ENCODE data around the gene FCGR2B.
"Not testable (repeated sequence)": the region's sequence is repeated elsewhere in the genome, so short reads cannot be mapped to it uniquely, and the experiment has no call there.

FCGR2B gene

DNA sequence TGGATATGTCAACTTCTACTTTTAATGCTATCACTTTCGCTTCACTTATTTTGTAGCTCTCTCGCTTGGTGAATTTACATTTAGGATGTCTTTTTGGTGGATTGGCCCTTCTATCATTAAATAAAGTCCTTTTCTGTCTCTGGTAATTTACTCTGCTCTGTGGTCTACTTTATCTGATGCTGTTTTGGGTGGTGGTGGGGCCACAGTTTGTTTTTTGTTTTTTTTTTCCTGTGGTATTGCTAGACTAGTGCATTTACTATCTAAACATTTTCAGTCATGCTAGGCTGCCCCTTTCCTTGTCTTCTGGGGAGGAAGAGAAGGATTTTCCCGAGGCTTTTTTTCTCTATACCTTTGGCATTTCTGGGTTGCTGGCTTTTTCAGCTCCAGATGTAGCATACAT lies 26.0 kb downstream of the FCGR2B start:
- DNase-seq (ENCODE audit: low read depth in 1 of 2, low spot score in 1 of 2), result no peak
- no peak overlapping the region for H3K4me3 ChIP-seq (replicated peaks; ENCODE audit: insufficient read depth, low read length)
- no peak overlapping the region for H3K27ac ChIP-seq (replicated peaks)
- TF ChIP-seq SPI1 (IDR thresholded peaks at IDR 0.05; ENCODE audit: borderline replicate concordance, low read depth) (no peak), GABPA (IDR thresholded peaks at IDR 0.05; ENCODE audit: low read depth) (no peak), POLR2AphosphoS5 (IDR thresholded peaks at IDR 0.05; ENCODE audit: low read depth) (no peak)
- TF ChIP-seq, protein P1, sequence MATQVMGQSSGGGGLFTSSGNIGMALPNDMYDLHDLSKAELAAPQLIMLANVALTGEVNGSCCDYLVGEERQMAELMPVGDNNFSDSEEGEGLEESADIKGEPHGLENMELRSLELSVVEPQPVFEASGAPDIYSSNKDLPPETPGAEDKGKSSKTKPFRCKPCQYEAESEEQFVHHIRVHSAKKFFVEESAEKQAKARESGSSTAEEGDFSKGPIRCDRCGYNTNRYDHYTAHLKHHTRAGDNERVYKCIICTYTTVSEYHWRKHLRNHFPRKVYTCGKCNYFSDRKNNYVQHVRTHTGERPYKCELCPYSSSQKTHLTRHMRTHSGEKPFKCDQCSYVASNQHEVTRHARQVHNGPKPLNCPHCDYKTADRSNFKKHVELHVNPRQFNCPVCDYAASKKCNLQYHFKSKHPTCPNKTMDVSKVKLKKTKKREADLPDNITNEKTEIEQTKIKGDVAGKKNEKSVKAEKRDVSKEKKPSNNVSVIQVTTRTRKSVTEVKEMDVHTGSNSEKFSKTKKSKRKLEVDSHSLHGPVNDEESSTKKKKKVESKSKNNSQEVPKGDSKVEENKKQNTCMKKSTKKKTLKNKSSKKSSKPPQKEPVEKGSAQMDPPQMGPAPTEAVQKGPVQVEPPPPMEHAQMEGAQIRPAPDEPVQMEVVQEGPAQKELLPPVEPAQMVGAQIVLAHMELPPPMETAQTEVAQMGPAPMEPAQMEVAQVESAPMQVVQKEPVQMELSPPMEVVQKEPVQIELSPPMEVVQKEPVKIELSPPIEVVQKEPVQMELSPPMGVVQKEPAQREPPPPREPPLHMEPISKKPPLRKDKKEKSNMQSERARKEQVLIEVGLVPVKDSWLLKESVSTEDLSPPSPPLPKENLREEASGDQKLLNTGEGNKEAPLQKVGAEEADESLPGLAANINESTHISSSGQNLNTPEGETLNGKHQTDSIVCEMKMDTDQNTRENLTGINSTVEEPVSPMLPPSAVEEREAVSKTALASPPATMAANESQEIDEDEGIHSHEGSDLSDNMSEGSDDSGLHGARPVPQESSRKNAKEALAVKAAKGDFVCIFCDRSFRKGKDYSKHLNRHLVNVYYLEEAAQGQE (IDR thresholded peaks at IDR 0.05; ENCODE audit: insufficient replicate concordance, low read depth), result no peak
- TF ChIP-seq, protein P2, sequence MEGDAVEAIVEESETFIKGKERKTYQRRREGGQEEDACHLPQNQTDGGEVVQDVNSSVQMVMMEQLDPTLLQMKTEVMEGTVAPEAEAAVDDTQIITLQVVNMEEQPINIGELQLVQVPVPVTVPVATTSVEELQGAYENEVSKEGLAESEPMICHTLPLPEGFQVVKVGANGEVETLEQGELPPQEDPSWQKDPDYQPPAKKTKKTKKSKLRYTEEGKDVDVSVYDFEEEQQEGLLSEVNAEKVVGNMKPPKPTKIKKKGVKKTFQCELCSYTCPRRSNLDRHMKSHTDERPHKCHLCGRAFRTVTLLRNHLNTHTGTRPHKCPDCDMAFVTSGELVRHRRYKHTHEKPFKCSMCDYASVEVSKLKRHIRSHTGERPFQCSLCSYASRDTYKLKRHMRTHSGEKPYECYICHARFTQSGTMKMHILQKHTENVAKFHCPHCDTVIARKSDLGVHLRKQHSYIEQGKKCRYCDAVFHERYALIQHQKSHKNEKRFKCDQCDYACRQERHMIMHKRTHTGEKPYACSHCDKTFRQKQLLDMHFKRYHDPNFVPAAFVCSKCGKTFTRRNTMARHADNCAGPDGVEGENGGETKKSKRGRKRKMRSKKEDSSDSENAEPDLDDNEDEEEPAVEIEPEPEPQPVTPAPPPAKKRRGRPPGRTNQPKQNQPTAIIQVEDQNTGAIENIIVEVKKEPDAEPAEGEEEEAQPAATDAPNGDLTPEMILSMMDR (IDR thresholded peaks at IDR 0.05; ENCODE audit: insufficient read depth, low read length), result no peak
- H3K27me3 ChIP-seq (ENCODE audit: insufficient read depth, poor library complexity, severe bottlenecking), result no peaks in the 10 kb centered on the region

DNA sequence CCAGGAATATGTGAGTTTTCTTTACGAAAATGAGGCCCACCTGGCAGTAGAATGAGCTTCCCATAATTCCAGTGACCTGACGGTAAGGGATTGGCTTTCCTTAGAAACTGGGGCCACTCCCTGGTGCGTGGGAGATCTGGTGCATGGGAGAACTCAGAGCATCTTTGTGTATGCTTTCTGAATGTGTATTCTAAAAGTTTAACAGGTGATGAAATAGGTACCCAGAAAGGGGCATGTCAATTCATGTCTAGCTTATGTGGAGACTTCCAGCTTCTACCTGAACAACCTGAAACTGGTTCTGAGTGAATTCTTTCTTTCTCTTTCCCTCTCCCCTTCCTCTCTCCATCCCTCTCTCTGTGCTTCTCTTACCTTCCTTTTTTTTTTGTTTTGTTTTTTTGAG lies 28.9 kb downstream of the FCGR2B start:
- TF ChIP-seq SPI1 (IDR thresholded peaks at IDR 0.05; ENCODE audit: borderline replicate concordance, low read depth) (no peak), GABPA (IDR thresholded peaks at IDR 0.05; ENCODE audit: low read depth) (no peak)
- TF ChIP-seq, protein P1 (IDR thresholded peaks at IDR 0.05; ENCODE audit: insufficient replicate concordance, low read depth), result no peak
- TF ChIP-seq, protein P2 (IDR thresholded peaks at IDR 0.05; ENCODE audit: insufficient read depth, low read length), result no peak

DNA sequence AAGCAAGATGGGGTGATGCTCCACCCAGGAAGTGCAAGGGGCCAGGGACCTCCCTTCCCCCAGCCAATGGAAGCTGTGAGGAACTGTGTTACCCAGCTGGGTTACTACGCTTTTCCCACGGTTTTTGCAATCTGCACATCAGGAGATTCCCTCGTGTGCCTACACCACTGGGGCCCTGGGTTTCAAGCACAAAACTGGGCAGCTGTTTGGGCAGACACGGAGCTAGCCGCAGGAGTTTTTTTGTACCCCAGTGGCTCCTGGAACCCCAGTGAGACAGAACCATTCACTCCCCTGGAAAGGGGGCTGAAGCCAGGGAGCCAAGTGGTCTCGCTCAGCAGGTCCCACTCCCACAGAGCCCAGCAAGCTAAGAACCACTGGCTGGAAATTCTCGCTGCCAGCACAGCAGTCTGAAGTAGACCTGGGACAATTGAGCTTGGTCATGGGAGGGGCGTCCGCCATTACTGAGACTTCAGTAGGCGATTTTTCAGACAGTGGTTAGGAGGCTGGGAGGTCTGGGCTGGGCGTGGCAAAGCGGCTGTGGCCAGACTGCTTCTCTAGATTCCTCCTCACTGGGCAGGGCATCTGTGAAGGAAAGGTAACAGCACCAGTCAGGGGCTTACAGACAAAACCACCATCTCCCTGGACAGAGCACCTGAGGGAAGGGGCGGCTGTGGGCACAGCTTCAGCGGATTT lies 30.2 kb downstream of the FCGR2B start:
- not testable (repeated sequence) for DNase-seq (ENCODE audit: low read depth in 1 of 2, low spot score in 1 of 2); H3K27ac ChIP-seq (replicated peaks); H3K27me3 ChIP-seq (ENCODE audit: insufficient read depth, poor library complexity, severe bottlenecking); H3K4me3 ChIP-seq (replicated peaks; ENCODE audit: insufficient read depth, low read length)

More for the DNA sequence above, 28.9 kb downstream of the FCGR2B start:
- Histone ChIP-seq H3K27ac (replicated peaks) (no peak overlapping the region), H3K4me3 (replicated peaks; ENCODE audit: insufficient read depth, low read length) (no peak overlapping the region), H3K27me3 (ENCODE audit: insufficient read depth, poor library complexity, severe bottlenecking) (no peaks in the 10 kb centered on the region)
- no peak for DNase-seq (ENCODE audit: low read depth in 1 of 2, low spot score in 1 of 2)

DNA sequence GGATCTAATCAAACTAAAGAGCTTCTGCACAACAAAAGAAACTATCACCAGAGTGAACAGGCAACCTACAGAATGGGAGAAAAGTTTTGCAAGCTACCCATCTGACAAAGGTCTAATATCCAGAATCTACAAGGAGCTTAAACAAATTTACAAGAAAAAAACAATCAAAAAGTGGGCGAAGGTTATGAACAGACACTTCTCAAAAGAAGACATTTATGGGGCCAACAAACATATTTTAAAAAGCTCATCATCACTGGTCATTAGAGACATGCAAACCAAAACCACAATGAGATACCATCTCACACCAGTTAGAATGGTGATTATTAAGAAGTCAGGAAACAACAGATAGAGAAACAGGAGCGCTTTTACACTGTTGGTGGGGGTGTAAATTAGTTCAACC lies 35.4 kb downstream of the FCGR2B start:
- H3K4me3 ChIP-seq (replicated peaks; ENCODE audit: insufficient read depth, low read length); H3K27ac ChIP-seq (replicated peaks); DNase-seq (ENCODE audit: low read depth in 1 of 2, low spot score in 1 of 2); H3K27me3 ChIP-seq (ENCODE audit: insufficient read depth, poor library complexity, severe bottlenecking): not testable (repeated sequence)

DNA sequence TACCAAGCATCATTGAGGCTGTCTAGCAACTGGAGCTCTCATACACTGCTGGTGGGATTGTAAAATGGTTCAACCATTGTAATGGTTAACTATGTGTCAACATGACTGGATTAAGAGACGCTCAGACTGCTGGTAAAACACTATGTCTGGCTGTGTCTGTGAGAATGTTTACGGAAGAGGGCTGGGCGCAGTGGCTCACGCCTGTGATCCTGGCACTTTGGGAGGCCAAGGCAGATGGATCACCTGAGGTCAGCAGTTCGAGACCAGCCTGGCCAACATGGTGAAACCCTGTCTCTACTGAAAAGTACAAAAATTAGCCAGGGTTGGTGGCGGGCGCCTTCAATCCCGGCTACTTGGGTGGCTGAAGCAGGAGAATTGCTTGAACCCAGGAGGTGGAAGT lies 39.3 kb downstream of the FCGR2B start:
- TF ChIP-seq GABPA (IDR thresholded peaks at IDR 0.05; ENCODE audit: low read depth) (no peak), SPI1 (IDR thresholded peaks at IDR 0.05; ENCODE audit: borderline replicate concordance, low read depth) (no peak), POLR2AphosphoS5 (IDR thresholded peaks at IDR 0.05; ENCODE audit: low read depth) (no peak)
- TF ChIP-seq, protein P1 (IDR thresholded peaks at IDR 0.05; ENCODE audit: insufficient replicate concordance, low read depth), result no peak
- TF ChIP-seq, protein P2 (IDR thresholded peaks at IDR 0.05; ENCODE audit: insufficient read depth, low read length), result no peak
- no peak for DNase-seq (ENCODE audit: low read depth in 1 of 2, low spot score in 1 of 2)
- no peak overlapping the region for H3K4me3 ChIP-seq (replicated peaks; ENCODE audit: insufficient read depth, low read length)

More for the DNA sequence above, 39.3 kb downstream of the FCGR2B start:
- no peak overlapping the region for H3K27ac ChIP-seq (replicated peaks)
- H3K27me3 ChIP-seq (ENCODE audit: insufficient read depth, poor library complexity, severe bottlenecking), result no peaks in the 10 kb centered on the region
